GM19099 (cell line): ENCODE measurements around the gene PDHB.

Source experiments
- POLR2A ChIP-seq: IDR thresholded peaks from 3 replicates; pipeline ENCODE4 v1.6.1; 2011; ENCODE audit warnings: low read depth; ENCODE audit not compliant: insufficient read length; ENCODE audit errors: extremely low read depth

The PDHB gene

DNA sequence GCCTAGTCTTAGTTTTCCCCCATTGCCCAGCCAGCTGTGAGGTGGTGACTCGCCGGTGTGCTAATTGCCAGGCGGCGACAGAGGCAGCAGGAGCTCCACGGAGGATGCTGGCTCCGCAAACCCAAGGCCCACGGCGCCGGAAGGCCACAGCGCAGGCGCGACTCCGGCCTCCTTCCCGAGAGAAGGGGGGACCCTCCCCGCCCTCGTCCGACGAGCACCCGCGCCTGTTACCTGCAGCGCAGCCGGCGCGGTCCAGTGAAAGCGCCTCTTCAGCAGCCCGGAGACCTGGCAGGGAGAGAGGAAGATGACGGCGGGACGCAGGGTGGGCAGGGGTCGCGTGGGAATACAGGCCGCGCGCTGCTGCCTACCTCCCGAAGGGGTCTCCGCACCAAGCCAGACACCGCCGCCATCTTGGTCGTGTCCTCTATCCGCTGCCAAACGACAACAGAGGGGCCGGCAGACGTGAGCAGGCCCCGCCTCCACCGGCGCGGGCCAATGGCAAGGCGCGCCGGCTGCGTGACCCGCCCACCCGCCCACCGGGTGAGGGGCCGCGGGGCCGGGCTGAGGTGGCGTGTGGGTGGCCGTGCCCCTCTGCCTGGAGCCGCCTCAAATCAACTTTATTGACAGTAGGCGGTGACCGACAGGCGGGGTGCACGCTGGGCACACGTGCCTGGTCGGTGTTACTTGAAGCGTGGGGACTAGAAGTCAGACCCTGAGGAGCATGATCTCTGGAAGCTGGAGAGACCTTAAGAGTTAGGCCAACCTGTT lies at the start of gene PDHB:
PDHB (minus strand) TSS at position 433 of the 768 bp plus-strand sequence; CDS start at position 410, 23 bp downstream.
- peak; percentile 89 for TF ChIP-seq POLR2A

DNA sequence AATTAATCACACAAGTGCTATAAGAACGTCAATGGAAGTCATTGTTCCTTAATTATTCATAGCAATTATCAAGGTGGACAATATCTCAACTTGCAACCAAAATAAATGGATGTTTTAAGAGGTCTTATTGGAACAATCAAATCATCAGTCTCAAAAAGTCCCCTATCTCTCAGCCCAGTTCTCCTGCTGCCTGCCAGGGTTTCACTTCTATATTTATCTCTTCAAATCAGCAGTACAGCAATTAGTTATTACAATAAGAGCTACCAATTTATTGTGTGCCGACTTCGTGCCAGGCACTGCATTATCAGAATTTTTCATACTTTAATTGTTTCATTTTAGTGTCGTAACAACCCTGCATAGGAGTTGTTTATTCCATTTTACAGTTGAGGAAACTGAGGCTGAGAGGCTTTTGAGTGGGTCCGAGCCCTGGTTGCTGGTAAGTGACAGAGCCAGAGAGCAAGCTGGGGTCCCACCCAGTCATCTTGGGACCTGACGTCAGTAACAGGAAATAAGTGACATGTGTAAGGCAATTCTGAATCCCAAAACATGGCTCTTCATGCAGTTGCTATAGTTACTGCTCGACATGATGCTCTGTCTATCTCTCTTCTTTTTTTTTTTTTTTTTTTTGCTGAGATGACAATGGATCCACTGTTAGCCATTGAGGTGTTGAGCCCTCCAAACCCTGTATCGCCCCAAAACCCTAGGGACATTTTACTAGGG lies 49.4 kb upstream of the PDHB start:
- TF ChIP-seq POLR2A = no peak

DNA sequence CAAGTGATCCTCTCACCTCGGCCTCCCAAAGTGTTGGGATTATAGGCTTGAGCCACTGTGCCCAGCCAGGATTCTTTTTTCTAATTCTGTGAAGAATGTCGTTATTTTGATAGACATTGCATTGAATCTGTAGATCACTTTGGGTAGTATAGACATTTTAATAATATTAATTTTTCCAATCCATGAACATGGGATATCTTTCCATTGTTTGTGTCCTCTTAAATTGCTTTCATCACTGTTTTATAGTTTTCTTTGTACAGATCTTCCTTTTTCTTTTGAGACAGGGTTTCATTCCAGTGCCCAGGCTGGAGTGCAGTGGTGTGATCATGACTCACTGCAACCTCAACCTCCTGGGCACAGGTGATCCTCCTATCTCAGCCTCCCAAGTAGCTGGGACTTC lies 46.7 kb upstream of the PDHB start:
- TF ChIP-seq POLR2A = no peak

DNA sequence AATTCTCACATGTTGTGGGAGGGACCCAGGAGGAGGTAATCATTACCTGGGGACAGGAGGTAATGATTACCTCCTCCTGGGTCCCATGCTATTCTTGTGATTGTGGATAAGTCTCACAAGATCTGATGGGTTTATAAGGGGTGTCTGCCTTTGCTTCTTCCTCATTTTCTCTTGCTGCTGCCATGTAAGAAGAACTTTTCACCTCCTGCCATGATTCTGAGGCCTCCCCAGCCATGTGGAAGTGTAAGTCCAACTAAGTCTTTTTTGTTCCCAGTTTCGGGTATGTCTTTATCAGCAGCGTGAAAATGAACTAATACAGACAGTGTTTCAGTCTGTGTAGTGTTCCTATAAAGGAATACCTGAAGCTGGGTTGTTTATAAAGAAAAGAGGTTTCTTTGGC lies 45.1 kb upstream of the PDHB start:
- no peak for TF ChIP-seq POLR2A

DNA sequence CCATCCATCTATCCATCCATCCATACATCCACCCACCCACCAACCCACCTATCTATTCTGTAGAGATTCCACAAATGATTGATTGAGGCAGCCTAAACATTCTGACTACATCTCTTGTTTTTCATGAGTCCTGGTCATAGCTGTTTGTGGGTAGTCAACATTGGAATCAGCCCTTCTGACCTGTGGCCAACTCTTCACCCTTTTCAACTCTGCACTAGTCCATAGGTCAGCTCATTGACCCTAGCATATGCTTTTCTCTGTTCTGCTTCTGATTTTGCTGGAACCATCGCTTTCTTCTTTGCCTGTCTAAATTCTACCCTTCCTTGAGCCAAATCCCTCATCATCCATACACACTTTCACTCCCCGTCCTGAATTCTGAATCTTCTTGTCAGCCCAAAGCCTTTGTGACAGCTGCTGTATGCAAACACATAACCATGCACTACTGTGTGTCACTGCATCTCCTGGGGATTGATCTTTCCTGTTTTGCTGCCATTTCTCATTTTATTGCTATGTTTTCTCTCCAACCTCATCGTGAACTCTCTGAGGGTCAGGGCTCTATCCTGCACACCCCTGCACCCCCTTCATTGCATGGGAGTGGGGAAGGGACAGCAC lies 41.4 kb upstream of the PDHB start:
- no peak for TF ChIP-seq POLR2A

DNA sequence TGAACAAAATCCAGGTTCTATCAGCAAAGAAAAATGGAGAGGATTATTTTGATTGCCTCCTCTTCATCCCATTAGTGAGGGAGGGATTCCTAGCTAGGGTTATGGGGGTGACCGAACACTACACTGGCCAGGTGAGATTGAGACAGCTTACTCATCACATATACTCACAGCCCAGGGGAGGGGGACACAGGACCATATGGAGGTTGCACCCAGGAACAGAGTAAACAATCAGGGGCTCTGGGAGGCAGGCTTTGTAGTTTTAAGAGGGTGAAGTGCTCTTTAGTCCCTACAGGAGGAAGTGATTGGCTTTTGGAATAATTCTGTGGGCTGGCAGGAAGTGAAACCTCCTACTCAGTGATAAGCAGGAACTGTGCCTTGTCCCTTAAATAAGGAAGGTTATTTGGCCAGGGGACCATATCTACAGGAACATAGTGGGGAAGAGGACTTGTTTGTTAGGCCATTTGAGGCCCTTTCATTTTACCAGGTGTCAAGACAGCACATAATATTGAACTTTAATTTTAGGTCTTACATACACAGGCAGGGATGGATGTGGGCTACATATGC lies 40.8 kb upstream of the PDHB start:
- TF ChIP-seq POLR2A = no peak

DNA sequence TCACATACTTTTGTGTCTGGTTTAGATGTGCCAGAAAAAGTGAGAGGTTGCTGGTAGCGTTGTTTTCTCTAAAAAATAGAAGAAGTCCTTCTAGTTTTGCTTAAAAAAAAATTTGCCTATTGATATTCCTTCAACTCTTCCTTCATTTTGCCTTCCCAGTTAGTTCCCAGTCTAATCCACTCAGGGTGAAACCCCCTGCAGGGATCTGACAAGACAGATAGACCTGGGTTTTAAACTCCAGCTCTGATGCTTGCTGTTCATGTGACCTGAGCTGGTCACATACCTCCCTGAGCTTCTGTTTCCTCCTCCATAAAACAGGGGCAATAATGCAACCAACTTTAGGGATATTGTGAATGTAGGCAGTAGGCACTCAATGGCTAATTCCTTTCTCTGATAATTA lies 39.6 kb upstream of the PDHB start:
- TF ChIP-seq POLR2A = no peak

DNA sequence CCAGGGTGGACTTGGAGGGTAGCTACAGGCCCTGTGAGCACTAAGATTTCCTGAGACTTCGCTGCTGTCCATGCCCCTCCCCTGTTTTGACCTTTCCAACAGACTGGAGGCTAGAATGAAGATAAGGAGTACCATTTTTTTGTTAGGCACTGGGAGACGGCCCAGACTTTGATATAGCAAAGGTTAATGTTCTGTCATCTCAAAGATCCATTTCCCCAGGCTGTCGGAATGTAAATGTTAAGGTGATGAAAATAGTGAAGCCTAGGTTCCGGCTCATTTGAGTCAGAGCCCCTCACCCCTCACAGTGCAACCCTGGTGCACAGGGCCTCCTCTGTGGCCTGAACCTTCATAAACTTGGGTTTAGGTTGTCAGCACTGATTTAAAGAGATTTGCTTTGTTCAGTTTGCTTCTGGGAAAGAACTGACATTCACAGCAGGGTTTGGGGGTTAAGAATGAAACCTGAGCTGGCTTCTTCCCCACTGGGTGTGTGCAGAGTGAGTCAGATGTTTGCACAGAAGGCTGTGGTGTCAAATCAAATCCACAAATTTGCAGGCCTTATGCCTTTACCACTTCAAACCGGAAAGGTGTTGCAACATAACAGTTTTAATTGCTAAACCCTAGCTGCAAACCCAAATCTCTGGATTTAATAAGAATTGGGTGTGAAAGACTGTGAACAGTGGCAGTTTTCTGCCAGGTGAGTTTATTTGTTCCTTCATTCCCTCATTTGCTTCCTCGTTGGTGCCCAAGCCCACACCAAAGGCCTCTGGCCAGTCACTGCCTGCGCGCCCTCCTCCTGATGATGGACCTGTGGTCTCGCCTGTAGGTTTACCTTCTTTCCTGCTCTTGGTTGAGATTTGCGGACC lies 37.6 kb upstream of the PDHB start:
- no peak for TF ChIP-seq POLR2A

DNA sequence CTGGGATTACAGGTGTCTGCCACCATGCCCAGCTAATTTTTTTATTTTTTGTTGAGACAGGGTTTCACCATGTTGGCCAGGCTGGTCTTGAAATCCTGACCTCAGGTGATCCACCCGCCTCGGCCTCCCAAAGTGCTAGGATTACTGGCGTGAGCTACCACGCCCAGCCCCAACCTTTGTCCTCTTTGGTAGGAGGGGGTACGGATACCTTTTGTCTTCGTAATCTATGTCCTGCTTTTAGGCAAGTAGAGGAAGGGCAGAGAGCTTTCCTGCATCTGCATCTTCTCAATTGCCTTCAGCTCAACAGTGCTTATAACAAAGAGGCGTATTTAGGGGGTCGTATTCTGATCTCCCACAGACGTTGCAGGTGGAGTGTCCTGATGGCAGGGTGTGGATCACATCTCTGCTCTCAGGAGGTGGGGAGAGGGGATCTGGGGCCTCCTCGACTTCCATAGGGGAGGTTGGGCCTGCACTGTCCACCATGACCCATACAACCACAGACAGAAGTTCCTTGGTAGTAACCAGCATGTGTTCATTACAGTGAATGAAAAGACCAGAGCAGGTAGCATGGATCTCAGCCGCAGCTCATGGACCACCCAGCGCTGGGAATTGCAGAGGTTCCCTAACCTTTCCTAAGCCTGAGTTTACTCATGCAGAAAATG lies 36.9 kb upstream of the PDHB start:
- TF ChIP-seq POLR2A = no peak

DNA sequence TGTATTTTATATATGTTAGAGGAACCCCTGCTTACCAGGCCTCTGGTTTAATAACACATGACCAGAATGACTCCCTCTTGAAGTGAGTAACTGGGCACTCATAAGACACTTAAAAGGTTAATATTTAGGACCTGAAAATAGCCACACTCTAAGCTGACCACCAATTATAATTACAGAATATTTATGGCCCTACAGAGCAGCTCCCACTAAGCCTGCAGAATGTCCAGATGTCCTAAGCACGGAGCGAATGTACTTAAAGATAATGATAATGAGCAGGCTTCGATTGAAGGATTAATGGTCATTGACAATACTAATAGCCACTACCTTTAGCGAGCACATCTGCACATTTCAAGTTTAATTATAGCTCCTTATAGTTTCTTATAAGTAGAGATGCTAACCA lies 35.5 kb upstream of the PDHB start:
- TF ChIP-seq POLR2A = no peak

DNA sequence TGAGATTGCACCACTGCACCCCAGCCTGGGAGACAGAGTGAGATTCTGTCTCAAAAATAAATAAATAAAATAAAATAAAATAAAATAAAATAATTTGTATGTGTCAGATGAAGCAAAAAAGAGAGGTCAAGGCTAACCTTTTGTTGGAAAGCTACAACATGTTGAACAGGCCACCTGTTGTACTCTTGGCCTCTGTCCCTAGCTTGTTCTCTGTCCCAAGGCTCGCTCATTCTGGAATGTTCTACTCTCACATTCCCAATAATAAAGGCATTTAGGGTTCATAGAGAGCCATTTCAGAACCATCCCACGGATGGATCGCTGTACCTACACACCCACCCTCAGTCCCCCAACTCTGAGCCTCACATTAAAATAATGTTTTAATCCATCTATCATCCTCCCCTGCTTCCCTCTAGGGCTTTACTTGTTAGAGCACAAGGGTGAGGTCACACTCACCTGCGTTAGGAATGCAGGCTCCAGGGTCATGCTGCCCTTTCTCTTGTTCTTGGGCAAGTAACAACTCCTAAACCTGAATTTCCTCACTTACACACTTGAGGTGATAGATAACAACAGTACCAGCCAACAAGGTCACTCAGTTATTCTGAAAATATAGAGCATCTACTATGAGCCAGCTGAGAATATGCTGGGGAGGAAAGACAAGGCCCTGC lies 33.4 kb upstream of the PDHB start:
- no peak for TF ChIP-seq POLR2A

DNA sequence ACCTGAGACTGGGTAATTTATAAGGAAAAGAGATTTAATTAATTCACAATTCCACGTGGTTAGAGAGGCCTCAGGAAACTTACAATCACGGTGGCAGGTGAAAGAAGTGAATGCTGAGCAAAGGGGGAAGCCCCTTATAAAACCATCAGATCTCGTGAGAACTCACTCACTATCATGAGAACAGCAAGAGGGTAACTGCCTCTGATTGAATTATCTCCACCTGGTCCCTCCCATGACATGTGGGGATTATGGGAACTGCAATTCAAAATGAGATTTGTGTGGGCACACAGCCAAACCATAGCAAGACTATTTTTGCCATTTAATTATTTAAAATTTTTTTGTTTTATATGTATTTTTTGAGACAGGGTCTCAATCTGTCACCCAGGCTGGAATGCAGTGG lies 31.2 kb upstream of the PDHB start:
- TF ChIP-seq POLR2A = no peak

DNA sequence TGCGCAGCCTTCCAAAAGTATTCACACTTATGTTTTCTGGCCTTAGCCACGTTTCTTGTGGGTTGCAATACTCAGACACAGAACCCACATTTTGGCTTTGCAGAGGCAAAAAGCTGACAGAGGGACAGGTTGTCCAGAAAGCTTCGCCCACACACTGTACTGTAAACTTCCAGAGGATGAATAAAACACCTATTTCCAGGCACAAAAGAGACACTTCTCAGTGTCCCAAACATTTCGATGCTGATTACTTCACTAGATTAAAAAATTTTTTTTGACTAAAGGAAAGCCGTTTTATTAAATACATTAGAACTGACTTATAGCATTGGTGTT lies 30.3 kb upstream of the PDHB start:
- no peak for TF ChIP-seq POLR2A
